ENCODE data around the gene CYB5RL.
"Not testable (repeated sequence)": the region's sequence is repeated elsewhere in the genome, so short reads cannot be mapped to it uniquely, and the experiment has no call there.

CYB5RL gene

GRCh38 chr1:54221867-54222484 is 22.1 kb upstream of the CYB5RL start:
- Mint-ChIP-seq H3K4me3 (no peak overlapping the region), H3K27me3 (no peaks in the 10 kb centered on the region), H3K4me1 (ENCODE audit: low read depth in 2 of 2) (peaks cover 4 to 7% of the 10 kb centered on the region in 2 donors), H3K9me3 (no peaks in the 10 kb centered on the region), H3K27ac (peak overlapping the region; percentile 56 to 58), H3K36me3 (ENCODE audit: insufficient read depth) (peaks cover 37% of the 10 kb centered on the region)
- no peak for DNase-seq
- ATAC-seq (replicated peaks), result no peak

- DNase-seq, result no peak
- Mint-ChIP-seq H3K27ac (peak overlapping the region; percentile 56 to 58), H3K4me1 (ENCODE audit: low read depth in 2 of 2) (peaks cover 4 to 7% of the 10 kb centered on the region in 2 donors), H3K4me3 (no peak overlapping the region), H3K9me3 (no peaks in the 10 kb centered on the region), H3K36me3 (ENCODE audit: insufficient read depth) (peaks cover 36% of the 10 kb centered on the region), H3K27me3 (no peaks in the 10 kb centered on the region)
- no peak for ATAC-seq (replicated peaks)
Observed at GRCh38 chr1:54221113-54221834, 21.4 kb upstream of the CYB5RL start.

DNA sequence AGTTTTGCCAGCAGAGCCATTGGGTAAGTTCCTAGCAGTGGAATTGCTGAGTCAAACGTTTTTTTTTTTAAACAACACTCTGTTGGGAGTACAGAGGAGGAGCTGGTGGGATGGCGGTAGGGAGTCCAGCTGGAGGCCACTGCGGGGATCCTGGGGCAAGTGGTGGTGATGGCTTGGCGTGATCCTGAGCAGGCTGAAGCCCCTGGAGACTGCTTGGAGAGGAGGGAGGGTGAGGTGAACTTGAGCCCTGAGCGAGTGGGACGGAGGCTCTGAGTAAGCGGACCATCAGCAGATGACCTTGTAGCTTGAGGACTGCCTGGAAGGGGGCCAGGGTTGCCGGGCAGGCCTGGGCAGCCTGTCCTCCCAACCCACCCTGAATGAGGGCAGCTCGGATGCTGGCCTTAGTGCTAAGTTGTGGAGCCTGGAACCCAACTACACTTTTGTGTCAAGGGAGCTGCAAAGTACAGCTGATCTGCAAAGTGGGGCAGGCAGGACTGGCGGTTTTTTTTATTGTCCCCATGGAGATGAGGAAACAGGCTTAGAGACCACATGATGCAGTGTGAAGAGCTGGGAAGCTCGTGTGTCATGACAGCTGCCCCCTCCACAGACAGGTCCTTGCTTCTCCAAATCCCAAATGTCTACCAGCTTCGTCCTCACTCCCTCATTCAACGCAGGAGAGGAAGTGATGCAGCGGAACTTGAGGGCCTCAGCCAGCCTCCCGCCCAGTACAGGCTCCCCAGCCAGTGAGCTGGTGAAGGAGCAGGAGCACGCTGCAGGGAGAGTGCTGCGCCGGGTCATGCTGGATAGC is 20.4 kb upstream of the CYB5RL start:
- peaks cover 4 to 7% of the 10 kb centered on the region in 2 donors for H3K4me1 Mint-ChIP-seq (ENCODE audit: low read depth in 2 of 2)
- H3K27ac Mint-ChIP-seq, result peak overlapping the region in 1 of 2 donors; percentile 29
- H3K27me3 Mint-ChIP-seq, result no peaks in the 10 kb centered on the region
- no peaks in the 10 kb centered on the region for H3K9me3 Mint-ChIP-seq
- no peak for DNase-seq
- no peak overlapping the region for H3K4me3 Mint-ChIP-seq
- ATAC-seq (replicated peaks), result no peak
- H3K36me3 Mint-ChIP-seq (ENCODE audit: insufficient read depth), result peaks cover 33% of the 10 kb centered on the region

GRCh38 chr1:54219688-54220003 is 19.8 kb upstream of the CYB5RL start:
- H3K27ac Mint-ChIP-seq, result peak overlapping the region in 1 of 2 donors; percentile 44
- ATAC-seq (replicated peaks) (no peak), DNase-seq (no peak)
- peaks cover 34% of the 10 kb centered on the region for H3K36me3 Mint-ChIP-seq (ENCODE audit: insufficient read depth)
- no peaks in the 10 kb centered on the region for H3K9me3 Mint-ChIP-seq
- H3K27me3 Mint-ChIP-seq, result no peaks in the 10 kb centered on the region
- no peak overlapping the region for H3K4me3 Mint-ChIP-seq
- H3K4me1 Mint-ChIP-seq (ENCODE audit: low read depth in 2 of 2), result peaks cover 4 to 7% of the 10 kb centered on the region in 2 donors

GRCh38 chr1:54218883-54219687 is 19.3 kb upstream of the CYB5RL start:
- Mint-ChIP-seq H3K27ac (peak overlapping the region; percentile 44 to 52), H3K36me3 (ENCODE audit: insufficient read depth) (peaks cover 36% of the 10 kb centered on the region), H3K9me3 (no peaks in the 10 kb centered on the region), H3K4me3 (no peak overlapping the region), H3K4me1 (ENCODE audit: low read depth in 2 of 2) (peaks cover 4 to 6% of the 10 kb centered on the region in 2 donors), H3K27me3 (no peaks in the 10 kb centered on the region)
- ATAC-seq (replicated peaks) (no peak), DNase-seq (no peak)

- Mint-ChIP-seq H3K4me3 (no peak overlapping the region), H3K9me3 (no peaks in the 10 kb centered on the region), H3K4me1 (ENCODE audit: low read depth in 2 of 2) (peaks cover 4% of the 10 kb centered on the region in 2 donors), H3K27ac (no peak overlapping the region), H3K36me3 (ENCODE audit: insufficient read depth) (peaks cover 66% of the 10 kb centered on the region), H3K27me3 (no peaks in the 10 kb centered on the region)
- DNase-seq (no peak), ATAC-seq (replicated peaks) (no peak)
Observed at GRCh38 chr1:54215523-54215922, 15.7 kb upstream of the CYB5RL start.

DNA sequence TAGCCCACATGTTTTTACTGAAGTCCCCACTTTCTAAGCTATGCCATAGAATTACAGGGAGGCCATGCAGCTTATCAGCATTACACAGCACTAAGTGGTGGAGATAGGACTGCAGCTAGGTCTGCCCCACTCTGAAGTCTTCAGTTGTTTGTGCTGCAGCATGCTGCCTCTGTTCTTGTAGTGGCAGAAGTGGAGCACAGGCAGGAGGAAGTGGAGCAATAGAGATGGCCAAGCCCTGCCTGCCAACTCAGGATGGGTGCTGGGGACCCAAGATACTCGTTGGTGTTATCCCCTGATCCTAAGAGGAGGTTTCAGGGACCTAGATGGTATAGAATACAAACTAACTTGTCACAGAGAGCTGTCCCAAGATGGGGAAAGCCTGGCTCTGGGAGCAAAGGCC is 13.0 kb upstream of the CYB5RL start:
- H3K4me1 Mint-ChIP-seq (ENCODE audit: low read depth in 2 of 2), result peaks cover 4% of the 10 kb centered on the region in 2 donors
- H3K4me3 Mint-ChIP-seq, result no peak overlapping the region
- H3K9me3 Mint-ChIP-seq, result no peaks in the 10 kb centered on the region
- no peak for DNase-seq
- H3K27me3 Mint-ChIP-seq, result no peaks in the 10 kb centered on the region
- no peak for ATAC-seq (replicated peaks)
- H3K27ac Mint-ChIP-seq, result peak overlapping the region in 1 of 2 donors; percentile 46
- H3K36me3 Mint-ChIP-seq (ENCODE audit: insufficient read depth), result peaks cover 78% of the 10 kb centered on the region

- not testable (repeated sequence) for H3K27ac Mint-ChIP-seq; ATAC-seq (replicated peaks); DNase-seq; H3K9me3 Mint-ChIP-seq; H3K4me3 Mint-ChIP-seq; H3K4me1 Mint-ChIP-seq (ENCODE audit: low read depth in 2 of 2); H3K27me3 Mint-ChIP-seq
- H3K36me3 Mint-ChIP-seq (ENCODE audit: insufficient read depth), result peaks cover 65% of the 10 kb centered on the region
Observed at GRCh38 chr1:54207896-54208295, 8.1 kb upstream of the CYB5RL start.

GRCh38 chr1:54207287-54207686 is 7.5 kb upstream of the CYB5RL start:
- Mint-ChIP-seq H3K27ac (no peak overlapping the region), H3K4me3 (no peak overlapping the region), H3K4me1 (ENCODE audit: low read depth in 2 of 2) (peaks cover 12 to 13% of the 10 kb centered on the region in 2 donors), H3K9me3 (no peaks in the 10 kb centered on the region), H3K36me3 (ENCODE audit: insufficient read depth) (peaks cover 60% of the 10 kb centered on the region), H3K27me3 (no peaks in the 10 kb centered on the region)
- ATAC-seq (replicated peaks) (no peak), DNase-seq (no peak)

GRCh38 chr1:54204199-54204598 is 4.4 kb upstream of the CYB5RL start:
- Mint-ChIP-seq H3K4me1 (ENCODE audit: low read depth in 2 of 2) (peaks cover 22 to 32% of the 10 kb centered on the region in 2 donors), H3K27me3 (no peaks in the 10 kb centered on the region), H3K36me3 (ENCODE audit: insufficient read depth) (peaks cover 43% of the 10 kb centered on the region), H3K27ac (no peak overlapping the region), H3K4me3 (no peak overlapping the region), H3K9me3 (no peaks in the 10 kb centered on the region)
- no peak for DNase-seq
- ATAC-seq (replicated peaks), result no peak

- peaks cover 22% of the 10 kb centered on the region for H3K36me3 Mint-ChIP-seq (ENCODE audit: insufficient read depth)
- no peaks in the 10 kb centered on the region for H3K27me3 Mint-ChIP-seq
- DNase-seq (no peak), ATAC-seq (replicated peaks) (no peak)
- peak overlapping the region; percentile 92 to 94 for H3K27ac Mint-ChIP-seq
- peak overlapping the region; percentile 90 to 92 for H3K4me3 Mint-ChIP-seq
- no peaks in the 10 kb centered on the region for H3K9me3 Mint-ChIP-seq
- peaks cover 26 to 32% of the 10 kb centered on the region in 2 donors for H3K4me1 Mint-ChIP-seq (ENCODE audit: low read depth in 2 of 2)
Observed at GRCh38 chr1:54200519-54200997, 728 bp upstream of the CYB5RL start.

DNA sequence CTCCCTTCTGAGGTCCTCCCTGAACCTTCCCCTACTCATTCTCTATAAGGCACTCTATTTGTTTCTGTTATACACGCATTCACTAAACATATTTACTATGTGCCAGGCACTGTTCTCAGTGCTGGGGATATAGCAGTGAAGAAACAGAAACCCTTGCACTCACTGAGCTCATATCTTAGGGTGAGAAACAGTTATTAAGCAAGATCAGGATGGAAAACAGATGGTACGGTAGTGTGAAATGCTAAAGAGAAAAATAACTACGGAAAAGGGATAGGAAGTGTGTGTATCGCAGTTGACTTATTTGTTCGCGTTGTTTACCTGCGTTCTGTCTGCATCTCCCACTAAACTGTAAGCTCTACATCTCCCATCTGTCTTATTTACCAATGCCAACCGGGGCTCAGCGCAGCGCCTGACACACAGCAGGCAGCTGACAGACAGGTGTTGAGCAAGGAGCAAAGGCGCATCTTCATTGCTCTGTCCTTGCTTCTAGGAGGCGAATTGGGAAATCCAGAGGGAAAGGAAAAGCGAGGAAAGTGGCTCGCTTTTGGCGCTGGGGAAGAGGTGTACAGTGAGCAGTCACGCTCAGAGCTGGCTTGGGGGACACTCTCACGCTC is 572 bp downstream of the CYB5RL start:
- no peak for DNase-seq
- ATAC-seq (replicated peaks), result no peak
- Mint-ChIP-seq H3K9me3 (no peaks in the 10 kb centered on the region), H3K4me1 (ENCODE audit: low read depth in 2 of 2) (peaks cover 24 to 32% of the 10 kb centered on the region in 2 donors), H3K36me3 (ENCODE audit: insufficient read depth) (peaks cover 15% of the 10 kb centered on the region), H3K27me3 (no peaks in the 10 kb centered on the region), H3K4me3 (peak overlapping the region; percentile 90 to 92), H3K27ac (peak overlapping the region; percentile 92 to 94)

GRCh38 chr1:54193453-54193852 is 6.4 kb downstream of the CYB5RL start:
- ATAC-seq (replicated peaks) (no peak), DNase-seq (no peak)
- Mint-ChIP-seq H3K4me3 (no peak overlapping the region), H3K36me3 (ENCODE audit: insufficient read depth) (no peaks in the 10 kb centered on the region), H3K9me3 (no peaks in the 10 kb centered on the region), H3K27me3 (no peaks in the 10 kb centered on the region), H3K4me1 (ENCODE audit: low read depth in 2 of 2) (no peaks in the 10 kb centered on the region), H3K27ac (no peak overlapping the region)

Measured in effector memory CD8-positive, alpha-beta T cell (primary cell).